IMR-90 (cell line): ENCODE data around the gene MSX1. TPM values are rescaled to one million over a fixed set of nuclear protein-coding genes. Genes with fewer than 3 reads are reported as not detected.

ENCODE experiments used
- ATAC-seq: fragments of 200-7000 bp; cut with Tn5 transposase; 2 replicates; pipeline ENCODE4 v1.9.1; 2020; ENCODE audit warnings: low read depth, mild to moderate bottlenecking, moderate library complexity
- BruUV-seq: library from RNA; stranded (reverse); fragments of 400-500 nt; replicated peaks from 2 replicates; lab custom pipeline; 2021; lab: Mats Ljungman, UMichigan
- CTCF ChIA-PET: fragments of 300-600 bp; formaldehyde crosslinking; extraction: SDS; loops from one replicate; lab custom pipeline; 2021; ENCODE audit warnings: antibody characterized with exemption; lab: Yijun Ruan, JAX
- POLR2A ChIA-PET: fragments of 300-600 bp; sonication (Branson Sonifier 250); formaldehyde crosslinking; loops from one replicate; lab custom pipeline; 2022; ENCODE audit warnings: antibody characterized with exemption; ENCODE audit not compliant: unreplicated experiment; lab: Charles Lee
- DNase-seq: peaks from one replicate; pipeline ENCODE4 v3.0.0; 2013
- H2AFZ ChIP-seq: replicated peaks from 2 replicates; pipeline ENCODE3; 2013; ENCODE audit warnings: low read length, mild to moderate bottlenecking; ENCODE audit not compliant: poor library complexity
- H2AK5ac ChIP-seq: 2 replicates; pipeline ENCODE4 v1.6.1; 2013; ENCODE audit warnings: low read depth, low read length, inconsistent platforms
- H2AK9ac ChIP-seq: replicated peaks from 2 replicates; pipeline ENCODE3; 2013; ENCODE audit warnings: mild to moderate bottlenecking, low read depth, low read length, moderate library complexity; ENCODE audit not compliant: poor library complexity
- H2BK120ac ChIP-seq: 2 replicates; pipeline ENCODE4 v1.6.1; 2013; ENCODE audit warnings: low read depth, low read length, inconsistent platforms
- H2BK15ac ChIP-seq: 3 replicates; pipeline ENCODE4 v1.6.1; 2013; ENCODE audit warnings: low read depth, low read length, inconsistent platforms
- H2BK20ac ChIP-seq: 2 replicates; pipeline ENCODE4 v1.6.1; 2013; ENCODE audit warnings: low read depth, mild to moderate bottlenecking, inconsistent platforms, low read length, moderate library complexity
- H2BK5ac ChIP-seq: 2 replicates; pipeline ENCODE4 v1.6.1; 2013; ENCODE audit warnings: mild to moderate bottlenecking, low read depth, low read length, inconsistent platforms; ENCODE audit not compliant: poor library complexity, severe bottlenecking
- H3K14ac ChIP-seq: replicated peaks from 2 replicates; pipeline ENCODE4 v1.6.1; 2013; ENCODE audit warnings: low read depth, low read length, inconsistent platforms
- H3K18ac ChIP-seq: 2 replicates; pipeline ENCODE4 v1.6.1; 2013; ENCODE audit warnings: low read depth, low read length, control low read depth
- H3K23ac ChIP-seq: 2 replicates; pipeline ENCODE4 v1.6.1; 2013; ENCODE audit warnings: low read depth, low read length, inconsistent platforms
- H3K27ac ChIP-seq: 2 replicates; pipeline ENCODE4 v1.5.1; 2013; ENCODE audit warnings: mild to moderate bottlenecking, control low read depth, low read length; ENCODE audit not compliant: insufficient read depth
- H3K27me3 ChIP-seq: 2 replicates; pipeline ENCODE4 v1.6.1; 2013; ENCODE audit warnings: low read length; ENCODE audit not compliant: control insufficient read depth, insufficient read depth
- H3K36me3 ChIP-seq: 2 replicates; pipeline ENCODE4 v1.6.1; 2013; ENCODE audit warnings: low read length, mixed read lengths; ENCODE audit not compliant: control insufficient read depth, insufficient read depth
- H3K4ac ChIP-seq: 2 replicates; pipeline ENCODE4 v1.6.1; 2013; ENCODE audit warnings: low read depth, low read length, inconsistent platforms
- H3K4me1 ChIP-seq: 2 replicates; pipeline ENCODE4 v1.6.1; 2013; ENCODE audit warnings: low read length, mixed read lengths; ENCODE audit not compliant: control insufficient read depth, insufficient read depth
- H3K4me2 ChIP-seq: 2 replicates; pipeline ENCODE4 v1.6.1; 2013; ENCODE audit warnings: low read depth, mild to moderate bottlenecking, control low read depth, low read length, moderate library complexity
- H3K4me3 ChIP-seq: 2 replicates; pipeline ENCODE4 v1.5.1; 2013; ENCODE audit warnings: low read depth, mild to moderate bottlenecking, control low read depth, low read length, moderate library complexity; ENCODE audit not compliant: insufficient read depth
- H3K56ac ChIP-seq: 2 replicates; pipeline ENCODE4 v1.6.1; 2013; ENCODE audit warnings: low read length, inconsistent platforms; ENCODE audit not compliant: insufficient read depth; ENCODE audit errors: extremely low read depth
- H3K79me1 ChIP-seq, 2 experiments: 2 replicates each; pipeline ENCODE4 v1.6.1; 2013; ENCODE audit warnings: low read length in 2 of 2, inconsistent platforms in 1 of 2, low read depth in 1 of 2
- H3K9ac ChIP-seq: 2 replicates; pipeline ENCODE4 v1.6.1; 2013; ENCODE audit warnings: low read depth, low read length, control low read depth
- H3K9me1 ChIP-seq: 2 replicates; pipeline ENCODE4 v1.6.1; 2013; ENCODE audit warnings: low read length, inconsistent platforms; ENCODE audit not compliant: insufficient read depth
- H3K9me3 ChIP-seq: 2 replicates; pipeline ENCODE4 v1.6.1; 2013; ENCODE audit warnings: low read length; ENCODE audit not compliant: control insufficient read depth, insufficient read depth
- H4K20me1 ChIP-seq: 2 replicates; pipeline ENCODE4 v1.6.1; 2013; ENCODE audit warnings: low read length, inconsistent platforms; ENCODE audit not compliant: insufficient read depth
- H4K5ac ChIP-seq: 2 replicates; pipeline ENCODE4 v1.6.1; 2013; ENCODE audit warnings: mild to moderate bottlenecking, low read depth, low read length, control low read depth
- H4K8ac ChIP-seq, 2 experiments: 2 replicates each; pipeline ENCODE4 v1.6.1; 2013; ENCODE audit warnings: low read depth in 2 of 2, low read length in 2 of 2, control low read depth in 1 of 2, inconsistent platforms in 1 of 2
- H4K91ac ChIP-seq: 2 replicates; pipeline ENCODE4 v1.6.1; 2013; ENCODE audit warnings: low read depth, low read length, inconsistent platforms; ENCODE audit not compliant: insufficient read depth
- CEBPB ChIP-seq: IDR thresholded peaks from 2 replicates; pipeline ENCODE4 v1.6.1; 2012; ENCODE audit warnings: low read depth, low read length, improper control_type of control experiment
- CHD1 ChIP-seq: IDR thresholded peaks from 2 replicates; pipeline ENCODE4 v1.6.1; 2012; ENCODE audit warnings: low read depth, low read length, improper control_type of control experiment
- MAFK ChIP-seq: IDR thresholded peaks from 2 replicates; pipeline ENCODE4 v1.6.1; 2012; ENCODE audit warnings: low read depth, low read length, improper control_type of control experiment
- MXI1 ChIP-seq: IDR thresholded peaks from 2 replicates; pipeline ENCODE4 v1.6.1; 2012; ENCODE audit warnings: low read depth, mild to moderate bottlenecking, low read length, moderate library complexity, borderline replicate concordance
- POLR2A ChIP-seq: IDR thresholded peaks from 2 replicates; pipeline ENCODE4 v1.6.1; 2012; ENCODE audit warnings: mild to moderate bottlenecking, low read depth, low read length
- SMC3 ChIP-seq: fragments of 150-350 bp; IDR thresholded peaks from 2 replicates; pipeline ENCODE4 v1.6.1; 2016; ENCODE audit warnings: low read depth, mild to moderate bottlenecking, antibody characterized with exemption, low read length, moderate library complexity
- WGBS, 2 experiments: methylation state at CpG; one replicate each; pipeline versions ENCODE4 v1.1.5 to v1.1.7; 2013; ENCODE audit warnings: missing lambda C conversion rate in 2 of 2; ENCODE audit not compliant: insufficient read length in 1 of 2; ENCODE audit errors: extremely low coverage in 2 of 2; 5-methylcytosine and 5-hydroxymethylcytosine counted together
- dilution Hi-C: fragments of 300-500 bp; cut with HindIII; formaldehyde crosslinking; loops from one replicate; pipeline ENCODE4 v1.14.3; 2018; ENCODE audit warnings: low sequenced_read_pairs; ENCODE audit not compliant: unreplicated experiment
- in situ Hi-C: fragments of 300-500 bp; cut with MboI; formaldehyde crosslinking; loops from 3 replicates; pipeline ENCODE4 v1.14.3; 2019; ENCODE audit warnings: low sequenced_read_pairs, inconsistent platforms, mixed read lengths
- intact Hi-C: fragments of 100-400 bp; cut with micrococcal nuclease; formaldehyde crosslinking; loops from 2 replicates; pipeline ENCODE4 v1.10.0; 2022
- polyA plus RNA-seq, 3 experiments: library from polyadenylated mRNA; depleted of rRNA; stranded (reverse); fragments of >200 nt; gene quantifications; 2 replicates each; pipeline ENCODE4 v1.2.3, GENCODE V29; 2012; ENCODE audit warnings: low replicate concordance in 1 of 3
- total RNA-seq: library from RNA; depleted of rRNA; stranded (reverse); fragments of >200 nt; gene quantifications from 2 replicates; pipeline ENCODE4 v1.2.3, GENCODE V29; 2012

Gene MSX1
- total and polyA plus RNA-seq, 2 of the 4 experiments (the other 2 are of a cell fraction): 1.1 to 3.9 TPM

DNA sequence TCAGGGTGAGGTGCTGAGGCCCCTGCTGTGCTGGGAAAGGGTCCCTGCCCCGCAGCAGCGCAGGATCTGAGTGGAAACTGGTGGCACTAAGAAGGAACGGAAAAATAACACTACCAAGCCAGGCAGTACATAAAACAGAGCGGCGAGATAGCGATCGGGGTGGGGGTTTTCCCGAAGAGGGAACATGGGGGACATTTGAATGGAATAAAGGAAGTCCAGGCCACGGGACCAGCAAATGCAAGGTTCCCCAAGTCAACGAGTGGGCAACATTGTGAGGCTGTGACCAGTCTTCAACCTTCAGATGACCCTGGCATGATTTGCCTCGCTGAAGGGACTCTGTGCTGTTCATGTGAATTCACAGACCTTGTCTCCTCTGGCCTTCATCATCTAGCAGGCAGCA is 13.7 kb downstream of the MSX1 start:
- Histone ChIP-seq H2AK9ac (peak overlapping the region; percentile 20), H2BK5ac (no peak overlapping the region), H2AFZ (peak overlapping the region; percentile 16), H4K91ac (no peak overlapping the region), H3K4me1 (no peaks in the 10 kb centered on the region), H4K8ac (no peak overlapping the region), H4K20me1 (no peaks in the 10 kb centered on the region), H3K36me3 (no peaks in the 10 kb centered on the region), H3K9me3 (no peaks in the 10 kb centered on the region; the same call in 1 of the 2 replicates), H3K27ac (no peak overlapping the region), H2BK120ac (no peak overlapping the region), H3K27me3 (peaks cover 80% of the 10 kb centered on the region), H3K9me1 (no peaks in the 10 kb centered on the region; the same call in 1 of the 2 replicates), H3K18ac (no peak overlapping the region), H3K79me1 (no peaks in the 10 kb centered on the region), H3K56ac (no peak overlapping the region), H2BK20ac (no peak overlapping the region), H2AK5ac (no peak overlapping the region), H3K23ac (no peak overlapping the region), H3K9ac (no peak overlapping the region), H4K5ac (no peak overlapping the region), H3K14ac (no peak overlapping the region), H3K4me3 (no peak overlapping the region), H3K4me2 (no peak overlapping the region), H2BK15ac (no peak overlapping the region), H3K4ac (no peak overlapping the region)
- no peak for DNase-seq
- no peak for ATAC-seq
- CTCF ChIA-PET: no interaction called here
- POLR2A ChIA-PET: no interaction called here
- BruUV-seq: no TSS peak
- TF ChIP-seq SMC3 (no peak), MAFK (no peak), CEBPB (no peak), POLR2A (no peak), CHD1 (no peak), MXI1 (no peak)
- intact Hi-C loops (no loop called here), in situ Hi-C loops (no loop called here), dilution Hi-C loops (no loop called here)
- WGBS, 2 experiments: 30% methylated on average over 8 of the region's 11 CpGs; no CpG with 5 or more reads in 1 of the 2 experiments
